Astrocyte of the spinal cord (primary cell): Measurements from ENCODE around the gene EHHADH.
"Not testable (repeated sequence)": the region's sequence is repeated elsewhere in the genome, so short reads cannot be mapped to it uniquely, and the experiment has no call there.

ENCODE experiments used
- DNase-seq: peaks from one replicate; pipeline ENCODE4 v3.0.0; 2011; ENCODE audit warnings: low read depth, low spot score
- H3K4me3 ChIP-seq: 2 replicates; pipeline ENCODE4 v1.5.1; 2011; ENCODE audit warnings: low read depth, mild to moderate bottlenecking, low read length, moderate library complexity
- in situ Hi-C: cut with HindIII; loops from 2 replicates; pipeline ENCODE4 v1.10.0; 2017; ENCODE audit warnings: low sequenced_read_pairs
- TF ChIP-seq, protein P1 (sequence below): IDR thresholded peaks from 2 replicates; pipeline ENCODE4 v1.5.1; 2012; ENCODE audit warnings: low read depth, mild to moderate bottlenecking, low read length, inconsistent platforms

The EHHADH gene

GRCh38 chr3:185268194-185268962, 14.5 kb upstream of the EHHADH start:
- in situ Hi-C loops = no loop called here

GRCh38 chr3:185267193-185267592, 13.3 kb upstream of the EHHADH start:
- DNase-seq = no peak
- in situ Hi-C loops = no loop called here
- no peak overlapping the region for H3K4me3 ChIP-seq
- TF ChIP-seq, protein P1, sequence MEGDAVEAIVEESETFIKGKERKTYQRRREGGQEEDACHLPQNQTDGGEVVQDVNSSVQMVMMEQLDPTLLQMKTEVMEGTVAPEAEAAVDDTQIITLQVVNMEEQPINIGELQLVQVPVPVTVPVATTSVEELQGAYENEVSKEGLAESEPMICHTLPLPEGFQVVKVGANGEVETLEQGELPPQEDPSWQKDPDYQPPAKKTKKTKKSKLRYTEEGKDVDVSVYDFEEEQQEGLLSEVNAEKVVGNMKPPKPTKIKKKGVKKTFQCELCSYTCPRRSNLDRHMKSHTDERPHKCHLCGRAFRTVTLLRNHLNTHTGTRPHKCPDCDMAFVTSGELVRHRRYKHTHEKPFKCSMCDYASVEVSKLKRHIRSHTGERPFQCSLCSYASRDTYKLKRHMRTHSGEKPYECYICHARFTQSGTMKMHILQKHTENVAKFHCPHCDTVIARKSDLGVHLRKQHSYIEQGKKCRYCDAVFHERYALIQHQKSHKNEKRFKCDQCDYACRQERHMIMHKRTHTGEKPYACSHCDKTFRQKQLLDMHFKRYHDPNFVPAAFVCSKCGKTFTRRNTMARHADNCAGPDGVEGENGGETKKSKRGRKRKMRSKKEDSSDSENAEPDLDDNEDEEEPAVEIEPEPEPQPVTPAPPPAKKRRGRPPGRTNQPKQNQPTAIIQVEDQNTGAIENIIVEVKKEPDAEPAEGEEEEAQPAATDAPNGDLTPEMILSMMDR = no peak

More at GRCh38 chr3:185268194-185268962, 14.5 kb upstream of the EHHADH start:
- DNase-seq = no peak
- TF ChIP-seq, protein P1 = no peak
- no peak overlapping the region for H3K4me3 ChIP-seq

DNA sequence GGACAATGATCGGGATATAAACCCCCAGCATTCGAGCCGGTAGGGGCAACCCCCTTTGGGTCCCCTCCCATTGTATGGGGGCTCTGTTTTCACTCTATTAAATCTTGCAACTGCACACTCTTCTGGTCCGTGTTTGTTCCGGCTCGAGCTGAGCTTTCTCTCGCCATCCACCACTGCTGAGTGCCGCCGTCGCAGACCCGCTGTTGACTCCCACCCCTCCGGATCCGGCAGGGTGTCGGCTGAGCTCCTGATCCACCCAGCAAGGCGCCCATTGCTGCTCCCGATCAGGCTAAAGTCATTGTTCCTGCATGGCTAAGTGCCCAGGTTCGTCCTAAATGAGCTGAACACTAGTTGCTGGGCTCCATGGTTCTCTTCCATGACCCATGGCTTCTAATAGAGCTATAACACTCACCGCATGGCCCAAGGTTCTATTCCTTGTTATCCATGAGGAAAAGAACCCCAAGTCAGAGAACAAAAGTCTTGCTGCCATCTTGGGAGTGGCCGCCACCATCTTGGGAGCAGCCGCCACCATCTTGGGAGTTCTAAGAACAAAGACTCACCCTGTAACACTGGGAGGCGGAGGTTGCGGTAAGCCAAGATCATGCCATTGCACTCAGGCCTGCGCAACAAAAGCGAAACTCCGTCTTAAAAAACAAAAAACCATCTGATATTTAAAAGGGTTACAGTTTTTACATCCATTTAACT, 11.2 kb upstream of the EHHADH start:
- no peak overlapping the region for H3K4me3 ChIP-seq
- no peak for DNase-seq
- TF ChIP-seq, protein P1 = no peak
- in situ Hi-C loops = no loop called here

GRCh38 chr3:185263423-185263822, 9.6 kb upstream of the EHHADH start:
- TF ChIP-seq, protein P1 = no peak
- in situ Hi-C loops = no loop called here
- DNase-seq = no peak
- no peak overlapping the region for H3K4me3 ChIP-seq

- no peak for DNase-seq
- in situ Hi-C loops = no loop called here
These were observed 3.5 kb upstream of the EHHADH start for GRCh38 chr3:185257334-185257733.

DNA sequence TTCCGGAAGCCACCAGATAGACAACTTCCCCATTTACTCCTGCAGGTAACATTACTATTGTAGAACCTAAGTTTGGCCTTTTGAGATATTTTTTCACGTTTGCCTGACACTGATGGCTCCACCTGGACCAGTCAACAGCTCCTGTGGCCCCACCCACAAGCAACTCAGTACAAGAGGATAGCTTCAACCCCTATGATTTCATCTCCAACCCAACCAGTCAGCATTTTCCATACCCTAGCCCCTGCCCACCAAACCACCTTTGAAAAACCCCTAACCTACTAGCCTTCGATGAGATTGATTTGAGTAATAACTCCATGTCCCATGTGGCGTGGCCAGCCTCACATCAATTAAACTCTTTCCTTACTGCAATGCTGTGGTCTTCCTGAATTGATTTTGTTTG, 950 bp upstream of the EHHADH start:
- H3K4me3 ChIP-seq = no peak overlapping the region
- TF ChIP-seq, protein P1 = no peak
- in situ Hi-C loops = no loop called here
- DNase-seq = no peak

More at GRCh38 chr3:185257334-185257733, 3.5 kb upstream of the EHHADH start:
- TF ChIP-seq, protein P1 = no peak
- H3K4me3 ChIP-seq = no peak overlapping the region

DNA sequence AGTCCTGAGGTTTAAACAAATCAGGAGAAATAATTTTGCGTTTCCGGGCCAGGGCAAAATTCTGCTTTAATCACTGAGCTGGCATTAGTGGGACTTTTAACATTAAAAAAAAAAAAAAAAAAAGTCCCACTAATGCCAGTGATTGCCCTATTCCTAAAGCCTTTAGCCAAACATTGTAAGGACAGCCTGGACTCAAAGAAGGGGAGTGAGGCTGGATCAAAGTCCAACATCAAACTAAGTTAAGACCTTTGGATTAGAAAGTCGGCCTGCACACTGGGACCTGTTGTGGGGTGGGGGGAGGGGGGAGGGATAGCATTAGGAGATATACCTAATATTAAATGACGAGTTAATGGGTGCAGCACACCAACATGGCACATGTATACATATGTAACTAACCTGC, 716 bp downstream of the EHHADH start:
- DNase-seq, in situ Hi-C loops, H3K4me3 ChIP-seq: not testable (repeated sequence)
